ENCODE measurements around the gene C3orf52.

C3orf52 gene

DNA sequence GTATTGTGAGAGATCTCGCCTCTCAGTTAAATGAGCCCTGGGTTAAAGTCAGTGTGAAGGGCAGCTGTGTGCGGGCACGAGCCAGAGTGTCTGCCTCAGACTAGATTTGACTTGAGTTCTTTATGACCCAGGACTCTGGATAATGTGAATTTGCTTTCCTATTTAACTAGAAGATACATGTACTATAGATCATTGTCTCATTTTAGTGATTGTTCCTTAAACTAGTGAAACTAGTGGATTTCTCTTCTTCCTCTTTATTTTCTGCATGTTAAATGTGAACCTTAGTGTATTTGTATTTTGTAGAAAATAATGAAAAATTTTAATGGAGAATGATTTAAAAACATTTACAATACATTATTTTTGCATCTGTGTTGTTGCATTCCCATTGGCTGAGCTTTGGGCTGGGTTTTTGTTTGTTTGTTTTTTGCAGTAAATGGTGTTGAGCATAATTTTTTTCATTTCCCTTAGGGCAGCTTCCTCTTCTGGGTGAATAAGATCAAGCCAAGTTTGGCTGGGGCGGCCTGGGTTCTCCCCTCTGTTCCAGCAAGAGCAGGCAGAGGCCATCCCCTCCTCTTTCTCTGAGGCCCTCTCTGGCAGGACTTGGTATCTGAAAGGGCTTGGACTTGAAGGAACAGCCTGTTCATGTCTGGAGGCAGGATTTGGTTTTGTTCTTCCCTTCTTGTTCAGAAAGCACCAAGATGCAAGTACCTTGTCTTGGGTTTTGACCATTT, 31.8 kb downstream of the C3orf52 start:
- no peak for DNase-seq
- H3K4me2 ChIP-seq (ENCODE audit: low read depth, low read length) = no peak overlapping the region
- H3K27ac ChIP-seq (ENCODE audit: low read length) = no peak overlapping the region
- no peaks in the 10 kb centered on the region for H3K36me3 ChIP-seq (replicated peaks; ENCODE audit: insufficient read depth, low read length)
- H3K4me1 ChIP-seq (ENCODE audit: low read length) = peaks cover 57% of the 10 kb centered on the region
- H3K9me2 ChIP-seq (replicated peaks; ENCODE audit: insufficient read depth, low read length) = no peaks in the 10 kb centered on the region
- no peak overlapping the region for H3K4me3 ChIP-seq (ENCODE audit: low read length)
- TF ChIP-seq EZH2 (optimal IDR thresholded peaks at IDR 0.05; ENCODE audit: low read depth, low read length) (no peak), EZH2phosphoT487 (IDR thresholded peaks at IDR 0.05; ENCODE audit: low read length) (no peak), CTCF (IDR thresholded peaks at IDR 0.05; ENCODE audit: low read length) (no peak)
- peaks cover 12% of the 10 kb centered on the region; the same call in 1 of the 2 replicates for H3K79me2 ChIP-seq (ENCODE audit: low read length)
- peaks cover 20% of the 10 kb centered on the region for H3F3A ChIP-seq (ENCODE audit: insufficient read depth, low read length)
- no peak overlapping the region for H2AFZ ChIP-seq (ENCODE audit: low read length)
- H3K9me3 ChIP-seq (replicated peaks; ENCODE audit: insufficient read depth, low read length) = no peaks in the 10 kb centered on the region
- H3K27me3 ChIP-seq (replicated peaks; ENCODE audit: insufficient read depth, low read length) = no peaks in the 10 kb centered on the region
- H4K20me1 ChIP-seq (ENCODE audit: insufficient read depth, low read length) = no peaks in the 10 kb centered on the region
- no peak overlapping the region for H3K9ac ChIP-seq (ENCODE audit: low read length)

GRCh38 chr3:112119962-112120836, 34.0 kb downstream of the C3orf52 start:
- peak overlapping the region; percentile 82 for H3K4me2 ChIP-seq (ENCODE audit: low read depth, low read length)

More at GRCh38 chr3:112119962-112120836, 34.0 kb downstream of the C3orf52 start:
- no peak overlapping the region for H2AFZ ChIP-seq (ENCODE audit: low read length)
- peaks cover 21% of the 10 kb centered on the region for H3K79me2 ChIP-seq (ENCODE audit: low read length)
- DNase-seq = peak; percentile 87
- H4K20me1 ChIP-seq (ENCODE audit: insufficient read depth, low read length) = no peaks in the 10 kb centered on the region
- H3K27me3 ChIP-seq (replicated peaks; ENCODE audit: insufficient read depth, low read length) = no peaks in the 10 kb centered on the region
- H3K9ac ChIP-seq (ENCODE audit: low read length) = peak overlapping the region; percentile 33; the same call in 1 of the 2 replicates
- H3K9me3 ChIP-seq (replicated peaks; ENCODE audit: insufficient read depth, low read length) = no peaks in the 10 kb centered on the region
- peak overlapping the region; percentile 83 for H3K27ac ChIP-seq (ENCODE audit: low read length)
- peaks cover 20% of the 10 kb centered on the region for H3F3A ChIP-seq (ENCODE audit: insufficient read depth, low read length)
- no peaks in the 10 kb centered on the region for H3K9me2 ChIP-seq (replicated peaks; ENCODE audit: insufficient read depth, low read length)
- 0 out of 2 replicates have a peak, but pooled peaks cover 3% of the 10 kb centered on the region for H3K36me3 ChIP-seq (replicated peaks; ENCODE audit: insufficient read depth, low read length)
- TF ChIP-seq EZH2phosphoT487 (IDR thresholded peaks at IDR 0.05; ENCODE audit: low read length) (no peak), EZH2 (optimal IDR thresholded peaks at IDR 0.05; ENCODE audit: low read depth, low read length) (no peak), CTCF (IDR thresholded peaks at IDR 0.05; ENCODE audit: low read length) (no peak)
- peak overlapping the region; percentile 28; the same call in 1 of the 2 replicates for H3K4me3 ChIP-seq (ENCODE audit: low read length)
- H3K4me1 ChIP-seq (ENCODE audit: low read length) = peaks cover 55% of the 10 kb centered on the region

Measured in MM.1S (cell line).